Kidney epithelial cell (primary cell): ENCODE data around the gene GSTA5. TPM values are rescaled to one million over a fixed set of nuclear protein-coding genes. Genes with fewer than 3 reads are reported as not detected.
"Not testable (repeated sequence)": the region's sequence is repeated elsewhere in the genome, so short reads cannot be mapped to it uniquely, and the experiment has no call there.

Source experiments
- DNase-seq: peaks from one replicate; pipeline ENCODE4 v3.0.0-alpha.2; 2010; ENCODE audit warnings: low read depth
- H3K27me3 ChIP-seq: 2 replicates; pipeline ENCODE4 v1.6.0; 2011; ENCODE audit warnings: low read length; ENCODE audit not compliant: control insufficient read depth, insufficient read depth
- H3K36me3 ChIP-seq: 2 replicates; pipeline ENCODE4 v1.5.1; 2011; ENCODE audit warnings: low read length; ENCODE audit not compliant: control insufficient read depth, insufficient read depth
- H3K4me3 ChIP-seq: 2 replicates; pipeline ENCODE4 v1.5.1; 2011; ENCODE audit warnings: low read depth, mild to moderate bottlenecking, control low read depth, low read length
- CTCF ChIP-seq: IDR thresholded peaks from 2 replicates; pipeline ENCODE4 v1.5.1; 2011; ENCODE audit warnings: mild to moderate bottlenecking, moderate library complexity, low read length, control low read depth, inconsistent platforms; ENCODE audit not compliant: insufficient read depth, poor library complexity, severe bottlenecking
- total RNA-seq: library from RNA; depleted of rRNA; stranded (reverse); fragments of >200 nt; gene quantifications from 2 replicates; pipeline ENCODE4 v1.2.3, GENCODE V29; 2015

GSTA5 gene
- total RNA-seq, 1 donor from 2014 or later: not detected

GRCh38 chr6:52877786-52878185 is 37.2 kb upstream of the GSTA5 start:
- no peaks in the 10 kb centered on the region for H3K36me3 ChIP-seq
- no peak for TF ChIP-seq CTCF
- H3K27me3 ChIP-seq: no peaks in the 10 kb centered on the region
- DNase-seq: no peak
- H3K4me3 ChIP-seq: no peak overlapping the region

- no peak for TF ChIP-seq CTCF
- Histone ChIP-seq H3K36me3 (no peaks in the 10 kb centered on the region), H3K27me3 (no peaks in the 10 kb centered on the region), H3K4me3 (no peak overlapping the region)
- peak; percentile 81 for DNase-seq
Measured at GRCh38 chr6:52877168-52877567, 36.6 kb upstream of the GSTA5 start.

GRCh38 chr6:52876056-52876787 is 35.6 kb upstream of the GSTA5 start:
- Histone ChIP-seq H3K36me3 (no peaks in the 10 kb centered on the region), H3K27me3 (no peaks in the 10 kb centered on the region), H3K4me3 (no peak overlapping the region)
- DNase-seq: no peak
- no peak for TF ChIP-seq CTCF

- no peak for TF ChIP-seq CTCF
- H3K27me3 ChIP-seq: no peaks in the 10 kb centered on the region
- H3K4me3 ChIP-seq: no peak overlapping the region
- DNase-seq: no peak
- H3K36me3 ChIP-seq: no peaks in the 10 kb centered on the region
Measured at GRCh38 chr6:52872031-52872430, 31.4 kb upstream of the GSTA5 start.

GRCh38 chr6:52871621-52872020 is 31.0 kb upstream of the GSTA5 start:
- Histone ChIP-seq H3K27me3 (no peaks in the 10 kb centered on the region), H3K4me3 (no peak overlapping the region), H3K36me3 (no peaks in the 10 kb centered on the region)
- no peak for TF ChIP-seq CTCF
- no peak for DNase-seq

- not testable (repeated sequence) for DNase-seq, H3K36me3 ChIP-seq, H3K27me3 ChIP-seq, H3K4me3 ChIP-seq
Measured at GRCh38 chr6:52870335-52871091, 29.9 kb upstream of the GSTA5 start.

- not testable (repeated sequence) for DNase-seq, H3K4me3 ChIP-seq, H3K36me3 ChIP-seq, H3K27me3 ChIP-seq
Measured at GRCh38 chr6:52868899-52869298, 28.3 kb upstream of the GSTA5 start.
